Stimulated activated naive CD8-positive, alpha-beta T cell treated with anti-CD3 and anti-CD28 coated beads, Interleukin-15, Interleukin-2, amounts not matched to agents 100 ng/mL and 50 ng/mL, for 24 hours (primary cell): ENCODE results near the gene KIF1C.
"Not testable (repeated sequence)": the region's sequence is repeated elsewhere in the genome, so short reads cannot be mapped to it uniquely, and the experiment has no call there.

ENCODE experiments used
- H3K27ac Mint-ChIP-seq: one replicate; pipeline ENCODE4 v1.8.0; 2021; ENCODE audit warnings: mild to moderate bottlenecking, mixed read lengths
- H3K27me3 Mint-ChIP-seq: one replicate; pipeline ENCODE4 v1.8.0; 2021; ENCODE audit warnings: mixed read lengths
- H3K36me3 Mint-ChIP-seq: one replicate; pipeline ENCODE4 v1.8.0; 2021; ENCODE audit warnings: low read depth, mixed read lengths
- H3K4me1 Mint-ChIP-seq: one replicate; pipeline ENCODE4 v1.8.0; 2021; ENCODE audit warnings: low read depth, mixed read lengths
- H3K4me3 Mint-ChIP-seq: one replicate; pipeline ENCODE4 v1.8.0; 2021; ENCODE audit warnings: mild to moderate bottlenecking, mixed read lengths
- H3K9me3 Mint-ChIP-seq: one replicate; pipeline ENCODE4 v1.8.0; 2021; ENCODE audit warnings: mixed read lengths

The KIF1C gene

GRCh38 chr17:5014357-5014756 is 16.6 kb downstream of the KIF1C start:
- peaks cover 36% of the 10 kb centered on the region for H3K36me3 Mint-ChIP-seq
- H3K27me3 Mint-ChIP-seq: no peaks in the 10 kb centered on the region
- peaks cover 18% of the 10 kb centered on the region for H3K4me1 Mint-ChIP-seq
- no peak overlapping the region for H3K27ac Mint-ChIP-seq
- no peak overlapping the region for H3K4me3 Mint-ChIP-seq
- H3K9me3 Mint-ChIP-seq: no peaks in the 10 kb centered on the region

- Mint-ChIP-seq H3K27me3 (no peaks in the 10 kb centered on the region), H3K4me1 (peaks cover 12% of the 10 kb centered on the region), H3K9me3 (no peaks in the 10 kb centered on the region), H3K36me3 (peaks cover 34% of the 10 kb centered on the region), H3K4me3 (no peak overlapping the region), H3K27ac (peak overlapping the region; percentile 68)
Measured at GRCh38 chr17:5019475-5019956, 21.8 kb downstream of the KIF1C start.

- no peak overlapping the region for H3K27ac Mint-ChIP-seq
- no peak overlapping the region for H3K4me3 Mint-ChIP-seq
- H3K36me3 Mint-ChIP-seq: peaks cover 30% of the 10 kb centered on the region
Measured at GRCh38 chr17:5020502-5021023, 22.8 kb downstream of the KIF1C start.

GRCh38 chr17:5022171-5022711 is 24.5 kb downstream of the KIF1C start:
- Mint-ChIP-seq H3K27ac (no peak overlapping the region), H3K36me3 (peaks cover 23% of the 10 kb centered on the region), H3K27me3 (no peaks in the 10 kb centered on the region), H3K4me3 (no peak overlapping the region), H3K9me3 (no peaks in the 10 kb centered on the region), H3K4me1 (peaks cover 9% of the 10 kb centered on the region)

More at GRCh38 chr17:5020502-5021023, 22.8 kb downstream of the KIF1C start:
- H3K4me1 Mint-ChIP-seq: peaks cover 12% of the 10 kb centered on the region
- H3K27me3 Mint-ChIP-seq: no peaks in the 10 kb centered on the region
- no peaks in the 10 kb centered on the region for H3K9me3 Mint-ChIP-seq

GRCh38 chr17:5023588-5024147 is 25.9 kb downstream of the KIF1C start:
- Mint-ChIP-seq H3K4me1 (peaks cover 9% of the 10 kb centered on the region), H3K36me3 (peaks cover 23% of the 10 kb centered on the region), H3K27ac (no peak overlapping the region), H3K9me3 (no peaks in the 10 kb centered on the region), H3K27me3 (no peaks in the 10 kb centered on the region), H3K4me3 (no peak overlapping the region)

- no peaks in the 10 kb centered on the region for H3K9me3 Mint-ChIP-seq
- H3K27ac Mint-ChIP-seq: no peak overlapping the region
- H3K4me3 Mint-ChIP-seq: no peak overlapping the region
- H3K4me1 Mint-ChIP-seq: no peaks in the 10 kb centered on the region
- H3K36me3 Mint-ChIP-seq: peaks cover 23% of the 10 kb centered on the region
- no peaks in the 10 kb centered on the region for H3K27me3 Mint-ChIP-seq
Measured at GRCh38 chr17:5024604-5025003, 26.9 kb downstream of the KIF1C start.

- no peaks in the 10 kb centered on the region for H3K27me3 Mint-ChIP-seq
- no peaks in the 10 kb centered on the region for H3K9me3 Mint-ChIP-seq
- H3K4me1 Mint-ChIP-seq: peaks cover 18% of the 10 kb centered on the region
- H3K36me3 Mint-ChIP-seq: peaks cover 9% of the 10 kb centered on the region
- H3K4me3 Mint-ChIP-seq: no peak overlapping the region
- H3K27ac Mint-ChIP-seq: no peak overlapping the region
Measured at GRCh38 chr17:5027299-5027698, 29.5 kb downstream of the KIF1C start.

GRCh38 chr17:5027916-5028315 is 30.2 kb downstream of the KIF1C start:
- H3K36me3 Mint-ChIP-seq: peaks cover 4% of the 10 kb centered on the region

GRCh38 chr17:5030168-5030567 is 32.4 kb downstream of the KIF1C start:
- not testable (repeated sequence) for H3K36me3 Mint-ChIP-seq, H3K4me3 Mint-ChIP-seq, H3K27me3 Mint-ChIP-seq, H3K9me3 Mint-ChIP-seq
- Mint-ChIP-seq H3K27ac (peak overlapping the region; percentile 40), H3K4me1 (peaks cover 18% of the 10 kb centered on the region)

More at GRCh38 chr17:5027916-5028315, 30.2 kb downstream of the KIF1C start:
- no peak overlapping the region for H3K4me3 Mint-ChIP-seq
- H3K27me3 Mint-ChIP-seq: no peaks in the 10 kb centered on the region
- no peaks in the 10 kb centered on the region for H3K9me3 Mint-ChIP-seq
- peaks cover 18% of the 10 kb centered on the region for H3K4me1 Mint-ChIP-seq
- H3K27ac Mint-ChIP-seq: no peak overlapping the region

GRCh38 chr17:5031365-5032082 is 33.8 kb downstream of the KIF1C start:
- Mint-ChIP-seq H3K27ac (peak overlapping the region; percentile 82), H3K27me3 (peaks cover 3% of the 10 kb centered on the region), H3K36me3 (no peaks in the 10 kb centered on the region), H3K9me3 (no peaks in the 10 kb centered on the region), H3K4me1 (peaks cover 18% of the 10 kb centered on the region), H3K4me3 (peak overlapping the region; percentile 80)

GRCh38 chr17:5032865-5033264 is 35.1 kb downstream of the KIF1C start:
- Mint-ChIP-seq H3K4me3 (no peak overlapping the region), H3K27ac (no peak overlapping the region), H3K9me3 (no peaks in the 10 kb centered on the region)

GRCh38 chr17:5033352-5034015 is 35.7 kb downstream of the KIF1C start:
- H3K9me3 Mint-ChIP-seq: no peaks in the 10 kb centered on the region
- H3K27ac Mint-ChIP-seq: no peak overlapping the region
- H3K4me1 Mint-ChIP-seq: peaks cover 18% of the 10 kb centered on the region
- no peaks in the 10 kb centered on the region for H3K36me3 Mint-ChIP-seq
- no peak overlapping the region for H3K4me3 Mint-ChIP-seq
- H3K27me3 Mint-ChIP-seq: peaks cover 3% of the 10 kb centered on the region

More at GRCh38 chr17:5032865-5033264, 35.1 kb downstream of the KIF1C start:
- H3K27me3 Mint-ChIP-seq: peaks cover 3% of the 10 kb centered on the region
- H3K4me1 Mint-ChIP-seq: peaks cover 18% of the 10 kb centered on the region
- H3K36me3 Mint-ChIP-seq: no peaks in the 10 kb centered on the region

- Mint-ChIP-seq H3K4me3 (no peak overlapping the region), H3K4me1 (peaks cover 18% of the 10 kb centered on the region), H3K36me3 (no peaks in the 10 kb centered on the region), H3K27ac (no peak overlapping the region), H3K27me3 (peaks cover 3% of the 10 kb centered on the region), H3K9me3 (no peaks in the 10 kb centered on the region)
Measured at GRCh38 chr17:5034063-5034462, 36.3 kb downstream of the KIF1C start.

GRCh38 chr17:5034651-5035050 is 36.9 kb downstream of the KIF1C start:
- Mint-ChIP-seq H3K4me3 (no peak overlapping the region), H3K36me3 (no peaks in the 10 kb centered on the region), H3K27ac (no peak overlapping the region), H3K27me3 (peaks cover 3% of the 10 kb centered on the region), H3K9me3 (no peaks in the 10 kb centered on the region), H3K4me1 (peaks cover 18% of the 10 kb centered on the region)

GRCh38 chr17:5035315-5035714 is 37.6 kb downstream of the KIF1C start, which contains the start of gene SLC52A1:
Gene SLC52A1 (minus strand): TSS chr17:5035426. CDS start chr17:5034606, 820 bp downstream.
- Mint-ChIP-seq H3K36me3 (no peaks in the 10 kb centered on the region), H3K27ac (no peak within 1 kb of the TSS), H3K9me3 (no peaks in the 10 kb centered on the region), H3K4me3 (no peak within 1 kb of the TSS), H3K4me1 (peaks cover 18% of the 10 kb centered on the region), H3K27me3 (peaks cover 3% of the 10 kb centered on the region)
